ENCODE measurements around the gene GPR82. TPM values are rescaled to one million over a fixed set of nuclear protein-coding genes. Genes with fewer than 3 reads are reported as not detected.

The GPR82 gene
- total RNA-seq, 2 experiments from 2014 or later = not detected

DNA sequence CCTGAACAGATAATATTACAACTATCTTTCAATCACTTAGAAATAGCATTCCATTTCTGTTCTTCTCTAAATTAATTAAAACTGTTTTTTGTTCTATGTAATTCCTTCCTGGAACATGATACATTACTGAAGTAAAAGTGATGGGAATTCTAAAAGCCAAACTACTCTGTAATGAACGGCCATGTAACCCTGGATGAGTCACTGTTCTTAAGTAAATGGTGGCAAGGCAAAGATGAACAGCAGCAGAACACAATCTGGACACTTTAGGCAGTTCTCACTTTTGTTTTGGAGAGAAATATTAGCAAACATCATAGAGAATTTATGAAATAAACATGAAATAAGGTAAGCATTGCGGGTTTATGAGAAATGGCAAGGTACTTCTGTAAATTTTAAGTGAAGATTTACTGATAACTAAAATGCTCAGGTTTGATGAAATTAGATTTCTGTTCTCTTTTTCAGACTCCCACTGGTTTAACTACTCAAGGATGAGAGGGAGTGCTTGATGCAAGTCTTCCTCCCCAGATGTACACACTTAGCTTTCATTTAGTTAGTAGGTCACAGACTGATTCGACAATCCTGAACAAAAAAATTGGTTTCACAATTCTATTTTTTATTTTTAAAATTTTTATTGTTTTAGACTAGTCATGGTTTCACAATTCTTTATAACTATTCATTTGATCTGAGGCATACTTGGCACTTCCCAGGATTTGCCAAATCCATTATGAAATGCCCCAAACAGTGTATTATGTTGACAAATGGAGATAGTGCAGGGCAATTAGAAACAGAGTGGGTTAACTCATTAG is 964 bp upstream of the GPR82 start:
- Mint-ChIP-seq H3K4me3 (no peak overlapping the region), H3K27me3 (no peaks in the 10 kb centered on the region), H3K27ac (no peak overlapping the region), H3K9me3 (peaks cover 4% of the 10 kb centered on the region), H3K4me1 (peaks cover 48% of the 10 kb centered on the region), H3K36me3 (ENCODE audit: low read depth) (peaks cover 33% of the 10 kb centered on the region)
- no peak for DNase-seq
- CTCF ChIA-PET = no interaction called here
- POLR2A ChIA-PET = no interaction called here

DNA sequence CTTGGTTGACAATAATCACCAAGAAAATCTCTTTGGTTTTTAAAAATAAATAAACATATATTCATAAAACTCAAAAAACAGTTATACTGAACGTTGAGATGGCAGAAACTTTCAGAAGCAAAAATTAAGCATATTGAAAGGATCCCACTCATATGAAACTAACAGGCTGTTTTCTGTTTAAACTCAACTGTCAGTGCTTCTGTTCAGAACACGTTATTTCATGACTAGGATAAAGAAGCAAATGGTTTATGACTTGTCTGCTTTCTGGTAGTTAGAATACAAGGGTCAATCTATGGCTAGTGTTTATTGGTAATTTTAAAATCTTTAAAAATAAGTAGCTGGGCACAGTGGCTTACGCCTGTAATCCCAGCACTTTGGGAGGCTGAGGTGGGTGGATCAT is 4.1 kb downstream of the GPR82 start:
- H3K4me1 Mint-ChIP-seq = peaks cover 19% of the 10 kb centered on the region

DNA sequence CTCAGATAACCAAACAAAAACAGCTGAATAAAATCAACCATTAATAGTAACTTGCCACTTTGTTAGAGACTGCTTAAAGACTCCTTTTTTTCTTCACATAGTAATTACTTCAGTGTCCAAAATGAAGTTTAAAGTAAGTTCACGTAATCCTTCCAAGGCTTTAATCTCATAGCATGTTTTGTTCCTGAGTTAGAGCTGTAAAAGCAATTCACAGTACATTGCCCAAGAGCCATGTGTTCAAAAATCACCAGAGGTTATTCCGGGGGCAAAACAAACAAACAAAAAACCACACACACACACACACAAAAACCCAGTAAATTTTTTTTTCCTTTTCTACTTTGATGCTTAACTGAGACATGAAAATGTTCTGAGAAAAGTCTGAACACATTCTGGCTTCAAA is 6.1 kb downstream of the GPR82 start:
- Mint-ChIP-seq H3K27me3 (no peaks in the 10 kb centered on the region), H3K4me1 (peaks cover 21% of the 10 kb centered on the region), H3K9me3 (no peaks in the 10 kb centered on the region), H3K36me3 (ENCODE audit: low read depth) (peaks cover 7% of the 10 kb centered on the region), H3K27ac (no peak overlapping the region), H3K4me3 (no peak overlapping the region)
- ChIA-PET CTCF (interaction anchor here (0.9 kb wide), 1 partner anchor 10 kb away, joined by 3 read pairs; no protein-coding TSS in a partner anchor), POLR2A (interaction anchor here (1.1 to 1.7 kb wide), 2 partner anchors 10 to 36 kb away, joined by 4 to 5 read pairs; no protein-coding TSS in a partner anchor)
- DNase-seq = no peak

More for the DNA sequence above, 4.1 kb downstream of the GPR82 start:
- POLR2A ChIA-PET = no interaction called here
- H3K9me3 Mint-ChIP-seq = no peaks in the 10 kb centered on the region
- H3K36me3 Mint-ChIP-seq (ENCODE audit: low read depth) = peaks cover 7% of the 10 kb centered on the region
- no peak overlapping the region for H3K27ac Mint-ChIP-seq
- H3K27me3 Mint-ChIP-seq = no peaks in the 10 kb centered on the region
- CTCF ChIA-PET = no interaction called here
- no peak for DNase-seq
- no peak overlapping the region for H3K4me3 Mint-ChIP-seq

DNA sequence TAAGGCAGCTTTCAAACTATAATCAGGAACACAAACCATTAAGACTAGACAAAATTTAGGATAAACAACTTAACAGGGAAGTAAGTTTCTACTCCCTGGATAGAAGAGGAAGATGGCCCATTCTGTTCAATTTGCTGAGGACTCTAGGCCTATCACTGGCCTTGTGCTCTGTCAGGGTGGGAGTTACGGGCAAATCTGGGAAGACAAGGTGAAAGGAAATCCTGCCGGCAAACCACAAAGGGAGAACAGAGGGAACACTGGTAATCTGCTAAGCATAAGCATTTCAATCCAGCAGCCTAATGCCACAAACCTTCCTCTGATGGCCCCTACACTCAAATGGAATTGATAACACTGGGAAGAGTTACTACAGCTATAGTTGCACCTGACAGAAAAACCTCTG is 8.3 kb downstream of the GPR82 start:
- POLR2A ChIA-PET = no interaction called here
- Mint-ChIP-seq H3K9me3 (no peaks in the 10 kb centered on the region), H3K36me3 (ENCODE audit: low read depth) (peaks cover 6% of the 10 kb centered on the region), H3K4me3 (no peak overlapping the region), H3K27ac (no peak overlapping the region), H3K27me3 (no peaks in the 10 kb centered on the region), H3K4me1 (peaks cover 33% of the 10 kb centered on the region)
- DNase-seq = no peak
- CTCF ChIA-PET = interaction anchor here (0.7 kb wide), 1 partner anchor 74 kb away, joined by 5 read pairs; no protein-coding TSS in a partner anchor

DNA sequence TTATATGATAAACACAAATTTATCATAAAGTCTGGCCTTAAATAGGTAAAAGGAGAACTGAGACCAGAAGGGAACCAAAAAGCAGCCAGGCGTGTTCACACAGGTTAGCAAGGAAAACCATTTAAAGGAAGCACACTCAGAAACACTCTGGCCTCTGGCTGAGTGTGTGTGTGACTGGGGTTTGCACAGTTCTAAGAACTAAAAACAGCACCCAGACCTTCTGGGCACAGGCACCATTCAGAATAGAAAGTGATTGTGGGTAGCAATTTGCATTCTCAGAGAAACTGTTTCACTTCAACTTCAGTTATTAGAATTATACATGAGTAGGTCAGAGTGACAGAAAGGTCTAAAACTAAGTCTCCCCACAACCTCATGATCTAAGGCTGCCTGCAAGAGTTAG is 10.0 kb downstream of the GPR82 start:
- H3K27me3 Mint-ChIP-seq = no peaks in the 10 kb centered on the region
- ChIA-PET CTCF (no interaction called here), POLR2A (no interaction called here)
- no peak overlapping the region for H3K4me3 Mint-ChIP-seq
- peaks cover 5% of the 10 kb centered on the region for H3K36me3 Mint-ChIP-seq (ENCODE audit: low read depth)
- peak; percentile 27 for DNase-seq
- H3K9me3 Mint-ChIP-seq = no peaks in the 10 kb centered on the region
- peak overlapping the region; percentile 72 for H3K27ac Mint-ChIP-seq
- H3K4me1 Mint-ChIP-seq = peaks cover 34% of the 10 kb centered on the region

DNA sequence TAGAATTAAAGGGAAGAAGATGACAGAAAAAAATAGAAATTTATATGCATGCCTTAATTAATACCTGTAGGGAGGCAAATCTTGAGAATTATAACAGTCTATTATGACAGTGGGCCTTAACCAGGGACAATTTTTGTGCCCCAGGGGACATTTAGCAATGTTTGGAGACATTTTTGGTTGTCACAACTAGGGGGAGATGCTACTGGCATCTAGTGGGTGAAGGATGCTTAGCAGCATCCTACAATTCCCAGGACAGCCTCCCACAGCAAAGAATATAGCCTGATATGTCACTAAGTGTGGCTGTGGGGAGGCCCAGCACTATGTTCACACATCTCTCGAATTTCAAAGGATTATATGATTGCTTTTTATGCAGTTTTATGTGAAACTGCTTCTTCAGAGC is 10.5 kb downstream of the GPR82 start:
- ChIA-PET POLR2A (no interaction called here), CTCF (no interaction called here)
- no peaks in the 10 kb centered on the region for H3K27me3 Mint-ChIP-seq
- peaks cover 34% of the 10 kb centered on the region for H3K4me1 Mint-ChIP-seq
- peak overlapping the region; percentile 72 for H3K27ac Mint-ChIP-seq
- DNase-seq = no peak
- H3K9me3 Mint-ChIP-seq = no peaks in the 10 kb centered on the region
- H3K4me3 Mint-ChIP-seq = no peak overlapping the region
- H3K36me3 Mint-ChIP-seq (ENCODE audit: low read depth) = peaks cover 5% of the 10 kb centered on the region

DNA sequence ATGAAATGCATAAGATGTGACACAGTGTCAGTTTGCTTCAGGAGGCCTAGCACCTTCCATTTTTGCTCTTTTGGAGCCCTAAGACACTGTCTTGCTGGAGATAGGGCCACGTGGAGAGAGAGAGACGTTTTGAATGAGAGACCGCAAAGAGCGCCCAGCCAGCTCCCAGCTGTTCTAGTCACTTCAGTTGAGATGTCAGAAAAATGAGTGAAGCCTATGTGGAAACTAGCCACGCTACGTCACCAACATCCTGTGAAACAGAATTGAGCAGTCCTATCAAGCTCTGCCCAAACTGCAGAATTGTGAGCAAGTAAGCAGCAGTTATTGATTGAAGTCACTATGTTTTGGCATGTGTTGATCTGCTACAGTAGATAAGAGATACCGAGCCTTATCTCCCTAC is 13.1 kb downstream of the GPR82 start:
- H3K27me3 Mint-ChIP-seq = no peaks in the 10 kb centered on the region
- POLR2A ChIA-PET = no interaction called here
- no peaks in the 10 kb centered on the region for H3K9me3 Mint-ChIP-seq
- H3K36me3 Mint-ChIP-seq (ENCODE audit: low read depth) = peaks cover 5% of the 10 kb centered on the region
- H3K27ac Mint-ChIP-seq = no peak overlapping the region
- peak; percentile 38 for DNase-seq
- CTCF ChIA-PET = no interaction called here
- H3K4me3 Mint-ChIP-seq = no peak overlapping the region
- peaks cover 30% of the 10 kb centered on the region for H3K4me1 Mint-ChIP-seq

DNA sequence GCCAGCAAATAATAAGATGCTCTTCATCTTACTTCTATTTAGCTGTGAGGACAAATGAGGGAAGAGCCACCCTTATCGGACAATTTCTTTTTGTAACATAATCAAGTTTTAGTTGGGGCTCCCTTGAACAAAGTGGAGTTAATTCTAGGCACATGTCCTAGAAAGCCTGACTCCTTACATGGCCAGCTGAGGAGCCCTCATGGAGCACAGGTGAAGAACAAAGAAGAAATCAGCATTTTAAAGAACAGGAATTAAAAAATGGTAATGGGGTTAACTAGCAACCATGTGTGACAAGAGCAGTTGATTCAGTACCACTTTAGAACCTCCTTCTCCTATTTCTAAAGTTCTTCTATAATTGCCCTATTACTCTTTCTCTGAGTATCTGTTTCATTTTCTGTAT is 15.9 kb downstream of the GPR82 start:
- no peaks in the 10 kb centered on the region for H3K27me3 Mint-ChIP-seq
- POLR2A ChIA-PET = interaction anchor here (1.4 kb wide), 1 partner anchor 20 kb away, joined by 3 read pairs; no protein-coding TSS in a partner anchor

DNA sequence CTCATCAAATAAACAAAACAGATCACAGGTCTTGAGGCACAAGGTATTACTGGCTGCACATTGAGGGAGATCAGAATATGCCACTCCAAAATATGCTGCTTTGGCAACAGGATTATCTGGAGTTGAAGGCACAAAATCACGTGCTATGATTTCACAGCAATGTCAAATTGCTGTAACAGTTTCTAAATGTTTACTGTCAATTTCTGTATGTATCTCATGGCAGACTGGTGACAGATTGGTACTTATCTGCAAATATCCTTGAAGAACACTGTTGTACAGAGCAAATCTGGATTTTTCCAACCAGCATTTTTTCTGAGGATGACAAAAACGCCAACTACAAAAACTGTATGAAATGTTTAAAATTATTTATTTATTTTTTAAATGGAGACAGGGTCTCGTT is 26.7 kb downstream of the GPR82 start:
- Mint-ChIP-seq H3K4me1 (no peaks in the 10 kb centered on the region), H3K4me3 (no peak overlapping the region), H3K27ac (no peak overlapping the region), H3K9me3 (no peaks in the 10 kb centered on the region), H3K27me3 (no peaks in the 10 kb centered on the region), H3K36me3 (ENCODE audit: low read depth) (peaks cover 10% of the 10 kb centered on the region)
- ChIA-PET POLR2A (no interaction called here), CTCF (no interaction called here)
- DNase-seq = no peak

More for the DNA sequence above, 15.9 kb downstream of the GPR82 start:
- CTCF ChIA-PET = interaction anchor here (0.9 kb wide), 1 partner anchor 9 kb away, joined by 3 read pairs; no protein-coding TSS in a partner anchor
- Mint-ChIP-seq H3K36me3 (ENCODE audit: low read depth) (peaks cover 20% of the 10 kb centered on the region), H3K27ac (no peak overlapping the region), H3K9me3 (no peaks in the 10 kb centered on the region), H3K4me1 (peaks cover 23% of the 10 kb centered on the region), H3K4me3 (no peak overlapping the region)
- DNase-seq = no peak

DNA sequence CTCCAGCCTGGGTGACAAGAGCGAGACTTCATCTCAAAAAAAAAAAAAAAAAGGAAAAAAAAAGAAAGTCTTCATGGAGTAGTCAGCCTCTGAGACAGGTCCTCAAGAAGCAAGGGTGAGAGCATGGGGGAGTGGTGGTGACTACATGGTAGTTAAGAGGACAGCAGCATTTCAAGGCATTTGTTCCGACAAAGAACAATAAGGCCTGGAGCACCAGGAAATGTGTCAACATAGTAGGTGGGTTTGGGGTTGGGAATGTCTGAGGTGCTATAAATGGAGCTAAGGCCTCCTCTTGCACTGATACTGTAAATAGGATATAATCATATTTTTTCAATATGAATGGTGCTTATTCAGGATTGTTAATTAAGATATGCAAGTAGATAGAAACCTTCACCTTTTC is 34.4 kb downstream of the GPR82 start:
- no peaks in the 10 kb centered on the region for H3K27me3 Mint-ChIP-seq
- ChIA-PET CTCF (interaction anchor here (0.7 to 1.1 kb wide), 3 partner anchors 197 to 1904 kb away, joined by 3 to 5 read pairs (median 3); no protein-coding TSS in a partner anchor), POLR2A (interaction anchor here (0.7 to 1.6 kb wide), 2 partner anchors 194 to 254 kb away, joined by 3 read pairs; no protein-coding TSS in a partner anchor)
- no peak overlapping the region for H3K4me3 Mint-ChIP-seq
- H3K9me3 Mint-ChIP-seq = no peaks in the 10 kb centered on the region
- DNase-seq = no peak
- H3K27ac Mint-ChIP-seq = no peak overlapping the region
- peaks cover 3% of the 10 kb centered on the region for H3K4me1 Mint-ChIP-seq
- H3K36me3 Mint-ChIP-seq (ENCODE audit: low read depth) = peaks cover 6% of the 10 kb centered on the region

DNA sequence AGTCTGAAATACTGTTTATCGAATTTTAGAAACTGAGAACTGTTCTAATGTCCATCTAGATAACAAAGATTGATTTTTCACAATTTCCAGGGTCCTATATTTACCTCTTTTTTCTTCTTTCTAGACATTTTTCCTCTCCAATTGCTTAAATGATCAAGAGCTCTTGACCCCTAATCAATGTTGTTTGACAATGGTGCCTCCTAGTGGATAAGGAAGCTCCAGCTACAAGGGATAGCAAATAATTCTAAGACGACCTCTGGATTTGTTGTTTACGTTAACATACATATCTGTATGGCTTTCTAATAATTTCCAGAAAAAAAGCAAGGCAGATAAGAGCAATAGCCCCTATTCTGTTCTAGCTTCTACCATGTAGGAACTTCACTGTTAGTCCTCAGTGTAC is 35.8 kb downstream of the GPR82 start:
- ChIA-PET POLR2A (interaction anchor here (1.2 to 1.6 kb wide), 2 partner anchors 196 to 202 kb away, joined by 3 read pairs; no protein-coding TSS in a partner anchor), CTCF (interaction anchor here (0.8 to 1.5 kb wide), 7 partner anchors 22 to 483 kb away, joined by 3 to 12 read pairs (median 3); no protein-coding TSS in a partner anchor)
- H3K36me3 Mint-ChIP-seq (ENCODE audit: low read depth) = peaks cover 6% of the 10 kb centered on the region
- H3K4me1 Mint-ChIP-seq = peaks cover 3% of the 10 kb centered on the region
- no peak for DNase-seq
- no peaks in the 10 kb centered on the region for H3K27me3 Mint-ChIP-seq
- no peak overlapping the region for H3K27ac Mint-ChIP-seq
- no peak overlapping the region for H3K4me3 Mint-ChIP-seq
- H3K9me3 Mint-ChIP-seq = no peaks in the 10 kb centered on the region

DNA sequence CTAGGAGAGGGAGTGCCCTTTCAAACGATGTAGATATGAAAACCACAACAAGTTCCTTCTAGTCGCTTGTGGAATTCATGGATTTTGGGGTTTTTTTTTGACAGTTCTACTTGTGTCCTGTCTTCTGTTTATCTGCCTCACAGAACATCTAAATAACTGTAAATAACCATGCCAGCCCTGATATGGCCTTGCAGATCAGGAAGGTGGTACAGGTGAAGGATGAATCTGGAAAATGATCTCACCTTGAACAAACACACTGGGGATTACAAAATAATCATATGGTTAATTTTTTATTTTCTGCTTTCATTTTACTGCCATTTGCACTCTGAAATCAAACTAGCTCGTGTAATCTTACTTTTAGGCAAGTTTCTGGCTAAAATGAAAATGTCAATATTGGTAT is 37.2 kb downstream of the GPR82 start:
- peaks cover 3% of the 10 kb centered on the region for H3K4me1 Mint-ChIP-seq
- no peaks in the 10 kb centered on the region for H3K27me3 Mint-ChIP-seq
- H3K27ac Mint-ChIP-seq = no peak overlapping the region
- peaks cover 3% of the 10 kb centered on the region for H3K36me3 Mint-ChIP-seq (ENCODE audit: low read depth)
- CTCF ChIA-PET = interaction anchor here (1.4 kb wide), 1 partner anchor 199 kb away, joined by 3 read pairs; no protein-coding TSS in a partner anchor
- no peak for DNase-seq
- POLR2A ChIA-PET = no interaction called here
- no peak overlapping the region for H3K4me3 Mint-ChIP-seq
- H3K9me3 Mint-ChIP-seq = no peaks in the 10 kb centered on the region

DNA sequence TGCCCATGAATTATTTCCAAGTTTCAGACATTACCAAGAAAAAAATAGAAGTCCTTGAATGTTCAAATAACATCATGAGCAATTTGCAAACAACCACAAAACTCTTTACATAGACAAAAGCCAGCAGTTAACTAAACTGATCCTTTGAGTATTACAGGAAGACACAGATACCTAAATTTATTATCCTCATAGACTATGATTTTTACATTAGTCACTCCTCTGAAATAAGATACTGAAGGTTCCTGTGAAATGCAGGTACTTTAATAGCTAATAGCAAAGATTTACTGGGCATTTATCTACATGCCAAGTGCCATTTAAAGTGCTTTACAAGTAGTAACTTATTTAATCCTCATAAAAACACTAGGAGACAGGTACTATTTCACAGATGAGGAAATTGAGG is 37.7 kb downstream of the GPR82 start:
- ChIA-PET CTCF (no interaction called here), POLR2A (no interaction called here)
- Mint-ChIP-seq H3K9me3 (no peaks in the 10 kb centered on the region), H3K27me3 (no peaks in the 10 kb centered on the region), H3K4me3 (no peak overlapping the region), H3K4me1 (peaks cover 3% of the 10 kb centered on the region), H3K27ac (no peak overlapping the region), H3K36me3 (ENCODE audit: low read depth) (peaks cover 3% of the 10 kb centered on the region)
- no peak for DNase-seq

Measured in activated CD4-positive, alpha-beta memory T cell treated with anti-CD3 and anti-CD28 coated beads, Interleukin-2, amount 10 ng/mL, durations not matched to agents 7 days and 5 days (primary cell).